NCI-H2081 treated with DMSO at 0.1 percent for 48 hours (cell line): ENCODE data around the gene COL1A1.

Experiments
- DNase-seq: peaks from one replicate; lab custom pipeline; 2025; lab: John Stamatoyannopoulos, UW

The COL1A1 gene

DNA sequence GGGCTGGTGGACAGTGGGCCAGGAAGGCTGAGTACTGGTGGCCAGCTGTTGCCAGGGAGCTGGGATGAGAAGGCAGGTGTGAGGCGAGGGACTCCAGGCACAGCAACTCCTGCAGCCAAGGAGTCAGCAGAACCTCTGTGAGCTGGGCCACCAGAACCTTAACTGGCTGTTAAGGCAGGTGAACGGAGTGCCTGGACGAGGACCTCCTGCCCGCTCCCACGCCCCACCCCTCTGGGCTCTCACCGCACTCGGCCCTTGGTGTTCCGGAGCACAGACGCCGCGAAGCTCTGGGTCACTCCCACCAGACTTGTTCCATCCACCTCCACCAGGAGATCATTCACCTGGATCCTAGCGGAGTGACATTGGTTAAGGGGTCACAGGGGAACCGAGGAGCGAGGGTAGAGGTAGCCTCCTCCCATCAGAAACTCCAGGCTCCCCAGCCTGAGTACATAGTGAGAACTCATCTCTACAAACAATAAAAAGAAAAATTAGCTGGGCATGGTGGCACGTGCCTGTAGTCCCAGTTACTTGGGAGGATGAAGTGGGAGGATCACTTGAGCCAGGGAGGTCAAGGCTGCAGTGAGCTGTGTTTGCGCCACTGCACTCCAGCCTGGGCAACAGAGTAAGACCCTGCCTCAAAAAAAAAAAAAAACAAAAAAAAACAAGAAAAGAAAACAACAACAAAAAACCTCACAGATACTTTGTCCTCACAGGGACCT is 60.2 kb downstream of the COL1A1 start:
- DNase-seq: no peak

DNA sequence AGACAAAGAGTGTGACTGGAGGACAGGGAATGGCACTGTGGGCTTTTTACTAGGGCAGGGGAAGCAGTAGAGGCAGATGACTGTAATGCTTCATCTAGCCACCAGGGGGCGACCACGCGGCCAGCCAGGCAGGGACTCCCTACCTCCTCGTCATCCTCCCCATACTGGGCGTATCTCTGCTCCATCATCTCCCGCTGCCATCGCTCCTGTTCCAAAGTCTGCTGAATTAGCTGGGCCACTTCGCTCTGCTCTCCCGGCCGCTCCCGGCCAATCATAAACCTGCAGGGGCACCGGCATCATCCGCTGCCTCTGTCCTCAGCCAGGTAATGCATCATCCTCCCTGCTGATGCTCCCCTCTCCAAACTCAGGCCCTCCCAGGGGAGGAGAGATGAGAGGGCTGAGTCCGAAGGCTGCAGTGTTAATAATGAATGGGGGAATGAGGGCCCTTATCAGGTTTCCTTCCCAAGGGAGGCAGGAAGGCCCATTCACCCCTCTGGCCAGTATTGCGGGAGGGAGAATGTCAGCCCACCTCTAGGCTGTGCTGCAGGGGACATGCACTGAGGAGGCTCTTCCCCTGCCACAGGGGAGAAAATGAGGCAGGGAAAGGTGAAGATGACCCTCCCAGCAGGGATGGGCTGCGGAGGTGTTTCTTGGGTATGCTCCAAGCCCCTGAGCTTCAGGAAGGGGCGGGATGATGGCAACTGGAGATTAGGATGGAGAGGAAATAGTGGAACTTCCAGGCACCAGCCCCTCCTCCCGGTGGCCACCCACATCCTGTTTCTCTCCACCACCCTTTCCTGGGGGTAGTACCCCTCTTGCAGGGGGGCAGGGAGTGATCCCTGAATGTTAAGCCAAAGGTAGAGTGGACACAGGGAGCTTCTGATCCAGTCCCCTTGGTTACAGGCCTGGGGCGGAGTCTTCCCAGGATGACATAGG is 61.2 kb downstream of the COL1A1 start:
- no peak for DNase-seq

DNA sequence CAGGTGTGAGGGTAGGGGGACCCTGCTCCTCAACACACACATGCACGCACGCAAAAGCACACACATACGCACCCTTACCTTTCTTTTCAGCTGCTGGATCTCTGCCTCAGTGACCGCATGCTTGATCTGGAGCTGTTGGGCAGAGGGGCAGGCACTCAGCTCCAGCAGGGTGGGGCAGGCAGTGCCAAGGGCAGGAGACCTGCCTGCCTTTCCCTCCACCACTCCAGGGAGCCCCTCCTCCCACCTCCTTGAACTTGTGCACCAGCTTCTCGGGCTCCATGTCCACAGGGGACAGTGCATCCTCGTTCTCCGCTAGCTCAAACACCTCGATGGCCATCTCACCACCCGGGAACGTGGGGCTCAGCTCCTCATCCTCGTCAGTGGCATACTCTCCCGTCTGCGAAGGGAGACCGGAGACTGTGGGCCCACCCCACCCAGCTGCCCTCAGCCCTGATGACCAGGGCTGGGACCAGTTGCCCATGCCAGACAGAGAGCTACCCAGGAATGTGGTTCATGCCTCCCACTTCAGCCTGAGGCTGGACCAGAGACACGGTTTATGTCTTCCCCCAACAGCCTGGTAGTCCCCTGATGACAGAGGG is 62.1 kb downstream of the COL1A1 start:
- DNase-seq: no peak

DNA sequence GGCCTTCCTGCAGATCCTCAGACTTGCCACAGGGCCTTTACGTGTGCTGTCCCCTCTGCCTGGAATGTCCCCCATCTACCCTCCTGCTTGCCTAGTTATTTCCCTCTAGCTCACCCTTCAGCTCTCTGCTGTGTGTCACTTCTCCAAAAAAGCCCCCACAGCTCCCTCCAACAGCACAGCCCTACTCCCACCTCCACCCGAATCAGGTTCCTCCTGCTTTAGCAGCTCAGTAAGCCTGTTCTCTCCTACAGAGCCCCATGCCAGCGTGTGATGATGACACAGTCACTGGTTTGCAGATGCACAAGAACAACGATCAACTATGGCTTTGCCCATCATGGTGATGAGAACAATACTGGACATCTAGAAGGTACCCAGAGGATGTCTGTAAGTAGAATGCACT is 64.4 kb downstream of the COL1A1 start:
- DNase-seq: no peak

DNA sequence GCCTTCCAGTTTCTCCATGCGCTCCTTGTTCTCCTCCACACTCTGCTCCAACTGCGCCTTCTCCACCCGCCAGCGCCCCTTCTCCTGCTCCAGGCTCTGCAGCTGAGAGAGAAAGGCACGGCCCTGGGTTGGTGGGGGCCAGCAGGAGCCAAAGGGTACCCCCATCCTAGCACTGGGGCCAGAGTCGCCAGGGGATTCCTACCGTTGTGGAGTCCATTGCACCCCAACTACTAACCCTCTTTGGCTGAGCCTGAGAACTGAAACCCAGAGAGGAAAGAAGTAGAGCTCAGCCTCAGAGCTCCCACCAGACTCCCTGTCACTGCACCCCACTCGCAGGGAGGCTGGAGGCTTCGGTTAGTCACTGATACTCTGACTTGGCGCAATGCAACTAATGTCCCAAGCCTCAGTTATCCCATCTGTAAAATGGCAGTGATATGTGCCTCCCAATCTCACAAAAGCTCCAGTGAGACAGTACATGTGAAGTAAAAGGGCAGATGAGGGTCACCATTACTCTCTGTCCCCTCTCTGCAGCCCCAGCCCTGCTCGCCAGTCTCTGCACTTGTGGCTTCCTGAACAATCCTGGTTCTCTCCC is 65.2 kb downstream of the COL1A1 start:
- no peak for DNase-seq

DNA sequence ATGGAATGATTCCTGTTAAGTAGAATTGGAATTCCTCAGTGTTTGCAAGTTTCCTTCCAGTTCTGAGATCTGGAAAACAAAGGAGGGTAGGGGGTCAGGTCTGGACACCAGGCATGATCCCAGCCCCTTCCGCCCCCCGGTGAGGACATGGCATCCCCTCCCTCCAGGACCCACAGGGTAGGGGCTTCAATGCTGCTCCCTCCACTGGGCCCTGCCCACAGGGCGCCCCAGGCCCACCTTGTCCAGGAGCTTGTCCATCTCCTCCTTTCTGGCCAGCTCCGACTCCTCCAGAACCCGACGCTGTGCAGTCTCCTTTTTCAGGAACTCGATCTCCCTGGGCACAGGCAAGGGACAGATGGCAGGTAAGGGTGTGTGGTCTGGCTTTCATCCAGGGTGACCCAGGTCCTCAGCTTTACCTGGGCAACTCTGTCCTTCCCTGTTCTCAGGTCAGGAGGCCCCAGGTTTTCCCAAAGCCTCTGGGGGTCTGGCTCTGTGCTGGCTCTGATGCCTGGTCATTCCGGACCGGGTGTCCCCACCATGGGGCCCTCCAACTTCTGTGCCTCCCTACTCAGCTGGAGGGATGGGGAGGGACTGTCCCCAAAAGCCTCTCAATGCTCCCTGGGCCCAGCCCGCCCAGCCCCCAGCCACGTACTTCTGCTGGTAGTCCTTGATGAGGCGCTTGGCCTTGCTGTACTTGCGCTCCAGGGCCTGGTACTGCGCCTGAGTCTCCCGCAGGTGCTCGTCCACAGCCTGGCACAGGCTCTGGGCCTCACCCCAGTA is 65.9 kb downstream of the COL1A1 start:
- DNase-seq: no peak

DNA sequence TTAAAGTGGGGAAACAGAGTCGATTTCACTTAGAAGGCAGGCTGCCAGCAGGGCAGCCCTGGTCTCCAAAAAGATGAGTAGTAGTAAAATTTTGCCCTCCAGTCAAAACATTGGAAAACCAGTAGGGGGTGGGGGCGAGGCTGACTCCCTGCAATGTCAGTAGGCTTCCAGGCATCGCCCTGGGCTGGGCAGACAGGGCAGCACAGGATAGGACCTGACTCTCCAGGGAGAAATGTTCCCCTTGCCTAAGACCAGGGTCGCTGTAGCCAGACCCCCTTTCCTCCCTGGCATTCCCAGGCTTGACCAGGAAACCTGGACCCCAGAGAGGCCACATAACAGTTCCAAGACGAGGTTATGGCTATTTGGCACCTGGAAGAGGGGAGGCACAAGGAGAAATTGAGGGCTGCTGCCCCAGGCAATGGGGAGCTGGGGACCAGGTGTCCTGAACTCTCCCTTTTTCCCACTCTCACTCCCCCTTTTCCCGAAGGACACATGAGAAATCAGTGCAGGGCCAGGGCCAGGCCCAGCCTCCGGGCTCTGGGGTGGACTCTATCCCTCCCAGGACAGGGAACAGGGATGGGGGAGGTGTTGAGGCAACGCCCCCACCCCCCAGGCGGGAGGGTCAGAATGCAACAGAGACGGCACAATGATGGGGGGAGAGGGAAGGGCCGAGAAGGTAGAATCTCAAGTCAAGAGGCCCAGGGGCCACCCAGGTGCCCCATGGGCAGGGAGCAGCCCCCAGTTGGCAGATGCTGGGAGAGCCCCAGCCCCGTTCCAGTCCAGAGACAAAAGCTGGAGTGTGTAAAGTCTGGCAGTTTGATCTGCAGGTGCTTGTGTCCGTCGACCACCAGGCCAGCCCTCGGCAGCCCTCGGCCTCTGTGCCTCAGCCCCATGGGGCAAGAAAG is 67.0 kb downstream of the COL1A1 start:
- no peak for DNase-seq

DNA sequence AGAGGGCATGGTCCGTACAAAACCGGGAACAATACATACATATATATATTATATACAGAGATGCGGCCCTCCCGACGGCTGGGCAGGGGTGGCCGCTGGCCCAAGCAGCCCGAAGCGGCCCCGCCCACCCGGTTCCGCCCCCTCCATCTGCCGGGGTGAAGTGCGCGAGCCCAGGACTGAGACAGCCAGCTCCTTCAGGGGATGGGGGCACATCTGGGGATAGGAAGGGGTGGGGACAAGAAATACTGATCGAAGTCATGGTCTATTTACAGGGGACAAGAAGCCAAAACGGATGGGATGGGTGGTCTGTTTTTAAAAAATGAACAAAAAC is 67.7 kb downstream of the COL1A1 start:
- DNase-seq: no peak
